Tibial artery (tissue), 4 donors: Measurements from ENCODE around the gene KRTAP10-9.

Experiments used
- DNase-seq, 2 donors: peaks; one replicate each; pipeline ENCODE4 v3.0.0-alpha.2; 2019
- H3K27ac ChIP-seq, 2 donors: fragments of 200-600 bp; sonication (generic) in 1 of 2; 1 replicate in 1 of 2; 2 replicates in 1 of 2; pipeline ENCODE4 v1.5.1; 2018 to 2019; ENCODE audit warnings: mild to moderate bottlenecking in 1 of 2
- H3K27me3 ChIP-seq, 2 donors: fragments of 200-600 bp; sonication (generic) in 1 of 2; one replicate each; pipeline versions ENCODE4 v1.5.1 to v1.6.0; 2016 to 2019
- H3K36me3 ChIP-seq, 3 donors: fragments of 200-600 bp; sonication (generic) in 2 of 3; one replicate each; pipeline ENCODE4 v1.5.1; 2016 to 2019; ENCODE audit warnings: mild to moderate bottlenecking in 2 of 3
- H3K4me1 ChIP-seq, 4 donors: fragments of 200-600 bp; sonication (generic) in 2 of 4; 1 replicate in 3 of 4; 2 replicates in 1 of 4; pipeline ENCODE4 v1.5.1; 2016 to 2019
- H3K4me3 ChIP-seq, 2 donors: fragments of 200-600 bp; sonication (generic) in 1 of 2; 1 replicate in 1 of 2; 2 replicates in 1 of 2; pipeline ENCODE4 v1.5.1; 2018 to 2019; ENCODE audit warnings: mild to moderate bottlenecking in 2 of 2
- H3K9me3 ChIP-seq, 3 donors: fragments of 200-600 bp; sonication (generic) in 1 of 3; one replicate each; pipeline ENCODE4 v1.5.1; 2016 to 2019
- intact Hi-C: fragments of 100-400 bp; cut with DNase I; formaldehyde crosslinking; loops from one replicate; pipeline ENCODE4 v1.15.0; 2023; ENCODE audit warnings: low total_unique reads
- TF ChIP-seq, protein P1 (sequence below), 2 experiments: fragments of 200-600 bp in 1 of 2; fragments of 450-650 bp in 1 of 2; IDR thresholded peaks; one replicate each; pipeline ENCODE4 v1.5.1; 2017 to 2019; ENCODE audit warnings: antibody characterized with exemption in 2 of 2, mild to moderate bottlenecking in 1 of 2, moderate library complexity in 1 of 2

KRTAP10-9 gene

DNA sequence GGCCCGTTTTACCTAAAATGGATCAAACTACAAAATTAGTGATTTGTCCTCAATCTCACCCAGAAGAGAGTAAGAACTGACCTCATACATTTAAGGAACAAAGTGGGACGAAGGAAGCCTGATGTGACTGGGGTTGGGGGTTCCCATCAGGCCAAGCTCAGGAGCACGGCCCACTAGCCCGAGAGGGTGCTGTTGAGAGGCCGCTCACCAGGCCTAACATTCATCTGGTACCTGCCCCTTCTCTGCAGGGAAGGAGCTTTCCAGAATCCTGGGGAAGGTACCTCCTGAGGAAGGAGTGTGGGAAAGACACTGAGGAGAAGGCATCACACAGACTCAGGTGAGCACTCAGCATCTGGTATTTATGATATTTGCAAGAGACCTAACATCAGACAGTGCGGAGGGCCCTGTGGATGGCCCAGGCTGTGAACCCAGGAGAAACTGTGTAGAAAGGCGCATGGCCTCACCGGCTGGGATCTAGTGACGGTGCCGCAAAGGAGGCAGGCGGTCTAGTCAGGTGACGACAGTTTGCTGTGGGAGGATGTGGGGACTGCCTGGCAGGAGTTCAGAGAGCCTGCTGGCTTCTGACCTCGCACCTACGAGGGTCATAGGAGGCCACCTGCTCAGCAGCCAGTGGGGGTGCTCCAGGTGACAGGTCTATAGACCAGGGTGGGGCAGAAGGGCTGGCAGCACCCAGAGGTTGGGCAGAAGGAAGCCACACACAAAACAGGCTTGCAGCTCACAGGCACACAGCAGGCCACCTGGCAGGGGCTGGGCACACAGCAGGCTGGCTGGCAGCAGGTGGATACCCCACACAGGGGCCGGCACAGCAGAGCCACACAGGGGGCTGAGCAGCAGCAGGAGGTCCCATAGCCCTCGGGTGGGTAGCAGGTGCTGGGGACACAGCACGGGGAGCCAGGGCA, 27.0 kb downstream of the KRTAP10-9 start:
- DNase-seq, result no peak
- Histone ChIP-seq H3K36me3 (no peaks in the 10 kb centered on the region), H3K27ac (no peak overlapping the region), H3K27me3 (peaks cover 0 to 22% of the 10 kb centered on the region in 2 donors), H3K4me3 (no peak overlapping the region), H3K4me1 (no peaks in the 10 kb centered on the region), H3K9me3 (peaks cover 0 to 6% (median 0%) of the 10 kb centered on the region in 3 donors)
- intact Hi-C loops, result no loop called here
- TF ChIP-seq, protein P1, sequence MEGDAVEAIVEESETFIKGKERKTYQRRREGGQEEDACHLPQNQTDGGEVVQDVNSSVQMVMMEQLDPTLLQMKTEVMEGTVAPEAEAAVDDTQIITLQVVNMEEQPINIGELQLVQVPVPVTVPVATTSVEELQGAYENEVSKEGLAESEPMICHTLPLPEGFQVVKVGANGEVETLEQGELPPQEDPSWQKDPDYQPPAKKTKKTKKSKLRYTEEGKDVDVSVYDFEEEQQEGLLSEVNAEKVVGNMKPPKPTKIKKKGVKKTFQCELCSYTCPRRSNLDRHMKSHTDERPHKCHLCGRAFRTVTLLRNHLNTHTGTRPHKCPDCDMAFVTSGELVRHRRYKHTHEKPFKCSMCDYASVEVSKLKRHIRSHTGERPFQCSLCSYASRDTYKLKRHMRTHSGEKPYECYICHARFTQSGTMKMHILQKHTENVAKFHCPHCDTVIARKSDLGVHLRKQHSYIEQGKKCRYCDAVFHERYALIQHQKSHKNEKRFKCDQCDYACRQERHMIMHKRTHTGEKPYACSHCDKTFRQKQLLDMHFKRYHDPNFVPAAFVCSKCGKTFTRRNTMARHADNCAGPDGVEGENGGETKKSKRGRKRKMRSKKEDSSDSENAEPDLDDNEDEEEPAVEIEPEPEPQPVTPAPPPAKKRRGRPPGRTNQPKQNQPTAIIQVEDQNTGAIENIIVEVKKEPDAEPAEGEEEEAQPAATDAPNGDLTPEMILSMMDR (IDR thresholded peaks at IDR 0.05), result no peak

DNA sequence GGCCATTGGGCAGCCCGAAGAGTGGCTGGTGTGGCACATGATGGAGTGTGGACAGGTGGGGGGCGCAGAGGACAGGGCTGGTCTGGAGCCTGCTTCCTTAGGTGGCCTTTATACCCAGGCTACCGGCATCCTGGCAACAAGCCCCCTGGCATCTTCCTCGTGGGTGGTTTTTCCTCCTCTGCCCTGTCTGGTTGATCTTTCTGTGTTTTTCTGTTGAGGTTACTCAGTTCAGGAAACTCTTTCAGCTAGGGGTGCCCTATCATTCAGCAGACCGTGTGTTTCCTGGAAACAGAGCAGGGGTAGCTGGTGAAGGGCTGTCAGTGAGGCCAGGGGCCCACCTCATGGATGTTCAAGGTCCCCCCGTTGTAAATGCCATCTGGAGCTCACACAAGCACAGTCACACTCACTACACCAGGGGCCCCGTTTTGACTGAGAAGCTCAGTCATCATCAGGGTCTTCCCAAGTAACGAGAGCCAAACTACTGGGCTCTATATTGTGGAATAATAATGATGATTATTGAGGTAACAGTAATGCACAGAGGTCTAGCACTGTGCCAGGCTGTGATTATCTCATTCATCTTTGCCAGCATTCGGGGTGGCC, 27.8 kb downstream of the KRTAP10-9 start, which contains the start of gene KRTAP12-4:
Gene KRTAP12-4 (minus strand): TSS at position 84 of the 600 bp plus-strand sequence. CDS start 45 bp downstream, at position 39.
- Histone ChIP-seq H3K27ac (no peak within 1 kb of the TSS), H3K36me3 (no peaks in the 10 kb centered on the region), H3K4me1 (no peaks in the 10 kb centered on the region), H3K4me3 (no peak within 1 kb of the TSS), H3K9me3 (peaks cover 0 to 6% (median 0%) of the 10 kb centered on the region in 3 donors), H3K27me3 (peaks cover 0 to 16% of the 10 kb centered on the region in 2 donors)
- no peak for DNase-seq
- TF ChIP-seq, protein P1 (IDR thresholded peaks at IDR 0.05), result no peak
- intact Hi-C loops, result no loop called here

GRCh38 chr21:44656868-44657267, 30.0 kb downstream of the KRTAP10-9 start:
- Histone ChIP-seq H3K27me3 (peaks cover 0 to 14% of the 10 kb centered on the region in 2 donors), H3K4me1 (no peaks in the 10 kb centered on the region), H3K27ac (no peak overlapping the region), H3K4me3 (no peak overlapping the region), H3K36me3 (no peaks in the 10 kb centered on the region), H3K9me3 (peaks cover 0 to 6% (median 5%) of the 10 kb centered on the region in 3 donors)
- TF ChIP-seq, protein P1 (IDR thresholded peaks at IDR 0.05), result no peak
- intact Hi-C loops, result no loop called here
- no peak for DNase-seq

- no peak within 1 kb of the TSS for H3K4me3 ChIP-seq
- no peaks in the 10 kb centered on the region for H3K36me3 ChIP-seq
- TF ChIP-seq, protein P1 (IDR thresholded peaks at IDR 0.05), result no peak
- H3K9me3 ChIP-seq, result peaks cover 0 to 6% (median 5%) of the 10 kb centered on the region in 3 donors
- H3K27me3 ChIP-seq, result peaks cover 0 to 14% of the 10 kb centered on the region in 2 donors
- H3K4me1 ChIP-seq, result no peaks in the 10 kb centered on the region
- intact Hi-C loops, result no loop called here
- H3K27ac ChIP-seq, result no peak within 1 kb of the TSS
- DNase-seq, result no peak
Measured at GRCh38 chr21:44657635-44658540, 31.0 kb downstream of the KRTAP10-9 start, which contains the start of gene KRTAP12-3. Gene KRTAP12-3 (plus strand): TSS chr21:44657932. CDS start chr21:44657980, 48 bp downstream.

- no peak overlapping the region for H3K4me3 ChIP-seq
- TF ChIP-seq, protein P1 (IDR thresholded peaks at IDR 0.05), result no peak
- H3K9me3 ChIP-seq, result peaks cover 0 to 6% (median 5%) of the 10 kb centered on the region in 3 donors
- no peak overlapping the region for H3K27ac ChIP-seq
- H3K4me1 ChIP-seq, result no peaks in the 10 kb centered on the region
- H3K27me3 ChIP-seq, result peaks cover 0 to 14% of the 10 kb centered on the region in 2 donors
- DNase-seq, result no peak
- H3K36me3 ChIP-seq, result no peaks in the 10 kb centered on the region
- intact Hi-C loops, result no loop called here
Measured at GRCh38 chr21:44658541-44658910, 31.6 kb downstream of the KRTAP10-9 start.
